ENCODE results near the gene CDK17. TPM values are rescaled to one million over a fixed set of nuclear protein-coding genes. Genes with fewer than 3 reads are reported as not detected.

CDK17 gene
- total RNA-seq, 1 experiment from 2014 or later, result 21.4 TPM

- no peak for TF ChIP-seq POLR2A (IDR thresholded peaks at IDR 0.05; ENCODE audit: borderline replicate concordance, extremely low read depth, insufficient read depth, insufficient read length)
Measured at GRCh38 chr12:96409731-96410130, 9.5 kb upstream of the CDK17 start (continued).

- no peak for ATAC-seq
- Histone ChIP-seq H3K4me1 (ENCODE audit: control insufficient read depth in 1 of 2, insufficient read depth in 2 of 2, low read length in 2 of 2) (no peaks in the 10 kb centered on the region), H3K9ac (ENCODE audit: low read length) (no peak overlapping the region), H3K79me2 (ENCODE audit: insufficient read depth, low read length) (no peaks in the 10 kb centered on the region), H3K36me3 (ENCODE audit: control insufficient read depth in 1 of 2, insufficient read depth in 2 of 2, low read length in 2 of 2) (no peaks in the 10 kb centered on the region), H3K27ac (ENCODE audit: low read depth, low read length) (no peak overlapping the region), H3K27me3 (ENCODE audit: insufficient read depth, low read length) (no peaks in the 10 kb centered on the region), H3K4me2 (ENCODE audit: low read length) (no peak overlapping the region), H3K9me3 (ENCODE audit: control insufficient read depth in 1 of 2, insufficient read depth in 1 of 2, low read depth in 1 of 2, low read length in 2 of 2) (no peaks in the 10 kb centered on the region), H2AFZ (ENCODE audit: low read depth, low read length, poor library complexity, severe bottlenecking) (no peak overlapping the region), H3K9me2 (ENCODE audit: insufficient read depth) (no peaks in the 10 kb centered on the region), H4K20me1 (ENCODE audit: insufficient read depth) (no peaks in the 10 kb centered on the region), H3K4me3 (replicated peaks in 1 of 2; ENCODE audit: low read depth in 1 of 2, low read length in 2 of 2) (no peak overlapping the region)
- intact Hi-C loops (cut with micrococcal nuclease), result no loop called here
- BruUV-seq (replicated peaks), result no TSS peak
- TF ChIP-seq CTCF (IDR thresholded peaks at IDR 0.05 in 2 of 3, conservative IDR thresholded peaks at IDR 0.05 in 1 of 3; ENCODE audit: borderline replicate concordance in 1 of 3, insufficient read depth in 1 of 3, low read depth in 2 of 3, low read length in 2 of 3) (no peak), ATF3 (IDR thresholded peaks at IDR 0.05) (no peak), YY1 (IDR thresholded peaks at IDR 0.05; ENCODE audit: extremely low read depth, insufficient replicate concordance, low read depth, low read length) (no peak), SIN3A (IDR thresholded peaks at IDR 0.05; ENCODE audit: low read depth) (no peak), EGR1 (IDR thresholded peaks at IDR 0.05; ENCODE audit: low read depth) (no peak), ZBTB33 (IDR thresholded peaks at IDR 0.05; ENCODE audit: extremely low read depth, insufficient replicate concordance, low read length) (no peak), POLR2AphosphoS5 (IDR thresholded peaks at IDR 0.05; ENCODE audit: low read depth, low read length) (no peak), FOSL1 (IDR thresholded peaks at IDR 0.05; ENCODE audit: low read depth) (no peak), ZNF274 (IDR thresholded peaks at IDR 0.05; ENCODE audit: low read depth, low read length) (no peak), ZFX (IDR thresholded peaks at IDR 0.05) (no peak), EZH2 (IDR thresholded peaks at IDR 0.05) (no peak), EZH2phosphoT487 (IDR thresholded peaks at IDR 0.05; ENCODE audit: borderline replicate concordance) (no peak), CBX3 (IDR thresholded peaks at IDR 0.05; ENCODE audit: low read depth) (no peak), CEBPB (IDR thresholded peaks at IDR 0.05; ENCODE audit: low read depth) (no peak), POLR2A (IDR thresholded peaks at IDR 0.05; ENCODE audit: borderline replicate concordance, extremely low read depth, insufficient read depth, insufficient read length) (no peak), TCF7L2 (IDR thresholded peaks at IDR 0.05; ENCODE audit: borderline replicate concordance, extremely low read depth, insufficient read depth, insufficient read length) (no peak)
- TF ChIP-seq, protein P1, sequence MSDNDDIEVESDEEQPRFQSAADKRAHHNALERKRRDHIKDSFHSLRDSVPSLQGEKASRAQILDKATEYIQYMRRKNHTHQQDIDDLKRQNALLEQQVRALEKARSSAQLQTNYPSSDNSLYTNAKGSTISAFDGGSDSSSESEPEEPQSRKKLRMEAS (IDR thresholded peaks at IDR 0.05), result no peak
- POLR2A ChIA-PET, result no interaction called here
- CTCF ChIA-PET, result no interaction called here
- no peak for DNase-seq (ENCODE audit: low read depth, low spot score)
- RAD21 ChIA-PET (ENCODE audit: low non-redundant PET in 1 of 2, low total read pairs in 2 of 2, uncharacterized antibody in 2 of 2, unreplicated experiment in 2 of 2), result no interaction called here
Measured at GRCh38 chr12:96408993-96409392, 8.8 kb upstream of the CDK17 start.

All from HCT116 (cell line).